ENCODE results near the gene HCAR3. TPM values are rescaled to one million over a fixed set of nuclear protein-coding genes. Genes with fewer than 3 reads are reported as not detected.

The HCAR3 gene
- total and polyA plus RNA-seq, 2 of the 13 experiments (the other 11 are each of a cell fraction or from before 2014, with no cell fraction given) = 0.11 to 12.8 TPM

- TF ChIP-seq KMT2A (CRISPR knock-in tag; IDR thresholded peaks at IDR 0.05) (no peak), ZNF3 (CRISPR knock-in tag; IDR thresholded peaks at IDR 0.05) (peak; percentile 99), FOXM1 (CRISPR knock-in tag; IDR thresholded peaks at IDR 0.05) (no peak), FUBP1 (CRISPR knock-in tag; IDR thresholded peaks at IDR 0.05; ENCODE audit: borderline replicate concordance) (no peak), NFKB2 (CRISPR knock-in tag; IDR thresholded peaks at IDR 0.05; ENCODE audit: borderline replicate concordance) (no peak), ATF6 (CRISPR knock-in tag; conservative IDR thresholded peaks at IDR 0.05) (no peak), NFKBIZ (CRISPR knock-in tag; IDR thresholded peaks at IDR 0.05) (no peak), YY1 (IDR thresholded peaks at IDR 0.05; ENCODE audit: insufficient read depth, insufficient replicate concordance, low read depth, low read length) (no peak), GATAD2A (CRISPR knock-in tag; IDR thresholded peaks at IDR 0.05) (no peak), ZNF800 (CRISPR knock-in tag; IDR thresholded peaks at IDR 0.05) (no peak), ZNF570 (CRISPR knock-in tag; IDR thresholded peaks at IDR 0.05; ENCODE audit: borderline replicate concordance) (no peak), ZNF878 (CRISPR knock-in tag; IDR thresholded peaks at IDR 0.05) (no peak), NCOA5 (CRISPR knock-in tag; IDR thresholded peaks at IDR 0.05) (no peak), SOX13 (IDR thresholded peaks at IDR 0.05) (no peak), SOX13 (CRISPR knock-in tag; conservative IDR thresholded peaks at IDR 0.05 in 1 of 2, IDR thresholded peaks at IDR 0.05 in 1 of 2) (peak in 1 of 2 experiments; percentile 86; a peak in 2 of 4 replicates), HNRNPL (IDR thresholded peaks at IDR 0.05; ENCODE audit: low read depth, low read length) (no peak), JDP2 (CRISPR knock-in tag; IDR thresholded peaks at IDR 0.05; ENCODE audit: borderline replicate concordance) (no peak)
- TF ChIP-seq, protein P1, sequence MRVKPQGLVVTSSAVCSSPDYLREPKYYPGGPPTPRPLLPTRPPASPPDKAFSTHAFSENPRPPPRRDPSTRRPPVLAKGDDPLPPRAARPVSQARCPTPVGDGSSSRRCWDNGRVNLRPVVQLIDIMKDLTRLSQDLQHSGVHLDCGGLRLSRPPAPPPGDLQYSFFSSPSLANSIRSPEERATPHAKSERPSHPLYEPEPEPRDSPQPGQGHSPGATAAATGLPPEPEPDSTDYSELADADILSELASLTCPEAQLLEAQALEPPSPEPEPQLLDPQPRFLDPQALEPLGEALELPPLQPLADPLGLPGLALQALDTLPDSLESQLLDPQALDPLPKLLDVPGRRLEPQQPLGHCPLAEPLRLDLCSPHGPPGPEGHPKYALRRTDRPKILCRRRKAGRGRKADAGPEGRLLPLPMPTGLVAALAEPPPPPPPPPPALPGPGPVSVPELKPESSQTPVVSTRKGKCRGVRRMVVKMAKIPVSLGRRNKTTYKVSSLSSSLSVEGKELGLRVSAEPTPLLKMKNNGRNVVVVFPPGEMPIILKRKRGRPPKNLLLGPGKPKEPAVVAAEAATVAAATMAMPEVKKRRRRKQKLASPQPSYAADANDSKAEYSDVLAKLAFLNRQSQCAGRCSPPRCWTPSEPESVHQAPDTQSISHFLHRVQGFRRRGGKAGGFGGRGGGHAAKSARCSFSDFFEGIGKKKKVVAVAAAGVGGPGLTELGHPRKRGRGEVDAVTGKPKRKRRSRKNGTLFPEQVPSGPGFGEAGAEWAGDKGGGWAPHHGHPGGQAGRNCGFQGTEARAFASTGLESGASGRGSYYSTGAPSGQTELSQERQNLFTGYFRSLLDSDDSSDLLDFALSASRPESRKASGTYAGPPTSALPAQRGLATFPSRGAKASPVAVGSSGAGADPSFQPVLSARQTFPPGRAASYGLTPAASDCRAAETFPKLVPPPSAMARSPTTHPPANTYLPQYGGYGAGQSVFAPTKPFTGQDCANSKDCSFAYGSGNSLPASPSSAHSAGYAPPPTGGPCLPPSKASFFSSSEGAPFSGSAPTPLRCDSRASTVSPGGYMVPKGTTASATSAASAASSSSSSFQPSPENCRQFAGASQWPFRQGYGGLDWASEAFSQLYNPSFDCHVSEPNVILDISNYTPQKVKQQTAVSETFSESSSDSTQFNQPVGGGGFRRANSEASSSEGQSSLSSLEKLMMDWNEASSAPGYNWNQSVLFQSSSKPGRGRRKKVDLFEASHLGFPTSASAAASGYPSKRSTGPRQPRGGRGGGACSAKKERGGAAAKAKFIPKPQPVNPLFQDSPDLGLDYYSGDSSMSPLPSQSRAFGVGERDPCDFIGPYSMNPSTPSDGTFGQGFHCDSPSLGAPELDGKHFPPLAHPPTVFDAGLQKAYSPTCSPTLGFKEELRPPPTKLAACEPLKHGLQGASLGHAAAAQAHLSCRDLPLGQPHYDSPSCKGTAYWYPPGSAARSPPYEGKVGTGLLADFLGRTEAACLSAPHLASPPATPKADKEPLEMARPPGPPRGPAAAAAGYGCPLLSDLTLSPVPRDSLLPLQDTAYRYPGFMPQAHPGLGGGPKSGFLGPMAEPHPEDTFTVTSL (CRISPR knock-in tag; IDR thresholded peaks at IDR 0.05; ENCODE audit: borderline replicate concordance) = peak; percentile 60; the same call in 1 of the 2 replicates
These were observed 9.5 kb upstream of the HCAR3 start (continued) for GRCh38 chr12:122726080-122726558.
